Neural progenitor cell (in vitro differentiated cells): ENCODE measurements around the gene USP14.

ENCODE experiments used
- EZH2 ChIP-seq: fragments of 200-600 bp; sonication (generic); IDR thresholded peaks from 2 replicates; pipeline ENCODE4 v1.6.1; 2017; ENCODE audit warnings: antibody characterized with exemption, mild to moderate bottlenecking, moderate library complexity
- TF ChIP-seq, protein P1 (sequence below): fragments of 200-600 bp; sonication (generic); IDR thresholded peaks from 2 replicates; pipeline ENCODE4 v1.5.1; 2017; ENCODE audit warnings: antibody characterized with exemption, mild to moderate bottlenecking

GRCh38 chr18:199768-200167 is 41.4 kb downstream of the USP14 start:
- TF ChIP-seq, protein P1, sequence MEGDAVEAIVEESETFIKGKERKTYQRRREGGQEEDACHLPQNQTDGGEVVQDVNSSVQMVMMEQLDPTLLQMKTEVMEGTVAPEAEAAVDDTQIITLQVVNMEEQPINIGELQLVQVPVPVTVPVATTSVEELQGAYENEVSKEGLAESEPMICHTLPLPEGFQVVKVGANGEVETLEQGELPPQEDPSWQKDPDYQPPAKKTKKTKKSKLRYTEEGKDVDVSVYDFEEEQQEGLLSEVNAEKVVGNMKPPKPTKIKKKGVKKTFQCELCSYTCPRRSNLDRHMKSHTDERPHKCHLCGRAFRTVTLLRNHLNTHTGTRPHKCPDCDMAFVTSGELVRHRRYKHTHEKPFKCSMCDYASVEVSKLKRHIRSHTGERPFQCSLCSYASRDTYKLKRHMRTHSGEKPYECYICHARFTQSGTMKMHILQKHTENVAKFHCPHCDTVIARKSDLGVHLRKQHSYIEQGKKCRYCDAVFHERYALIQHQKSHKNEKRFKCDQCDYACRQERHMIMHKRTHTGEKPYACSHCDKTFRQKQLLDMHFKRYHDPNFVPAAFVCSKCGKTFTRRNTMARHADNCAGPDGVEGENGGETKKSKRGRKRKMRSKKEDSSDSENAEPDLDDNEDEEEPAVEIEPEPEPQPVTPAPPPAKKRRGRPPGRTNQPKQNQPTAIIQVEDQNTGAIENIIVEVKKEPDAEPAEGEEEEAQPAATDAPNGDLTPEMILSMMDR: no peak
- no peak for TF ChIP-seq EZH2
